OCI-LY7 (cell line): ENCODE data around the gene CDH2. TPM values are rescaled to one million over a fixed set of nuclear protein-coding genes. Genes with fewer than 3 reads are reported as not detected.

ENCODE experiments used
- BruUV-seq: library from RNA; stranded (reverse); fragments of 400-500 nt; replicated peaks from 2 replicates; lab custom pipeline; 2021; lab: Mats Ljungman, UMichigan
- CTCF ChIA-PET: fragments of 300-600 bp; sonication (Branson Sonifier 250); formaldehyde crosslinking; loops from one replicate; lab custom pipeline; 2022; ENCODE audit warnings: antibody characterized with exemption; ENCODE audit not compliant: unreplicated experiment; lab: Charles Lee
- POLR2A ChIA-PET: fragments of 300-600 bp; sonication (Branson Sonifier 250); formaldehyde crosslinking; loops from one replicate; lab custom pipeline; 2022; ENCODE audit warnings: antibody characterized with exemption; lab: Charles Lee
- DNase-seq: peaks from one replicate; pipeline ENCODE4 v3.0.0-alpha.2; 2015; ENCODE audit warnings: low spot score
- H2AFZ ChIP-seq: fragments of 200-600 bp; sonication (generic), shearing (Covaris generic); 2 replicates; pipeline ENCODE4 v1.6.1; 2014; ENCODE audit warnings: mild to moderate bottlenecking, antibody characterized with exemption, low read length, moderate library complexity
- H3K27ac ChIP-seq: fragments of 200-600 bp; sonication (generic); 2 replicates; pipeline ENCODE4 v1.5.1; 2014; ENCODE audit warnings: mixed run types, low read depth, mild to moderate bottlenecking, moderate library complexity, low read length, inconsistent platforms; ENCODE audit not compliant: poor library complexity, severe bottlenecking
- H3K36me3 ChIP-seq: fragments of 200-600 bp; sonication (generic); 2 replicates; pipeline ENCODE4 v1.6.1; 2014; ENCODE audit warnings: mild to moderate bottlenecking, antibody characterized with exemption, low read length, moderate library complexity, mixed read lengths; ENCODE audit not compliant: insufficient read depth
- H3K4me1 ChIP-seq: fragments of 200-600 bp; sonication (generic); 2 replicates; pipeline ENCODE4 v1.5.1; 2014; ENCODE audit warnings: mild to moderate bottlenecking, low read length; ENCODE audit not compliant: insufficient read depth, poor library complexity, severe bottlenecking
- H3K4me2 ChIP-seq: fragments of 200-600 bp; sonication (generic); 2 replicates; pipeline ENCODE4 v1.6.1; 2014; ENCODE audit warnings: mild to moderate bottlenecking, low read length
- H3K4me3 ChIP-seq: fragments of 200-600 bp; sonication (generic); 2 replicates; pipeline ENCODE4 v1.5.1; 2014; ENCODE audit warnings: mild to moderate bottlenecking, low read depth, low read length; ENCODE audit not compliant: poor library complexity, severe bottlenecking
- H3K79me2 ChIP-seq: fragments of 200-600 bp; sonication (generic); 2 replicates; pipeline ENCODE4 v1.6.1; 2016; ENCODE audit warnings: low read depth, mild to moderate bottlenecking, low read length, moderate library complexity, mixed read lengths; ENCODE audit not compliant: insufficient read depth
- H3K9me2 ChIP-seq: fragments of 200-600 bp; sonication (generic); 2 replicates; pipeline ENCODE4 v1.6.1; 2016; ENCODE audit warnings: mild to moderate bottlenecking, low read length, mixed read lengths; ENCODE audit not compliant: insufficient read depth
- H3K9me3 ChIP-seq: fragments of 200-600 bp; sonication (generic); 2 replicates; pipeline ENCODE4 v1.6.1; 2014; ENCODE audit warnings: mild to moderate bottlenecking, mixed run types, low read length, mixed read lengths
- H4K20me1 ChIP-seq: fragments of 200-600 bp; sonication (generic); 2 replicates; pipeline ENCODE4 v1.6.1; 2014; ENCODE audit warnings: mild to moderate bottlenecking, antibody characterized with exemption, low read length, moderate library complexity, mixed read lengths; ENCODE audit not compliant: insufficient read depth
- EZH2phosphoT487 ChIP-seq: fragments of 200-600 bp; sonication (generic); IDR thresholded peaks from 2 replicates; pipeline ENCODE4 v1.6.1; 2018; ENCODE audit warnings: low read depth, borderline replicate concordance, mild to moderate bottlenecking, mixed run types, antibody characterized with exemption, low read length, moderate library complexity, mixed read lengths
- intact Hi-C: fragments of 100-400 bp; cut with micrococcal nuclease; formaldehyde crosslinking; loops from one replicate; pipeline ENCODE4 v1.10.0; 2022; ENCODE audit not compliant: unreplicated experiment
- total RNA-seq, 2 experiments: library from RNA; depleted of rRNA in 1 of 2; stranded (reverse); fragments of >200 nt in 1 of 2; shearing (Covaris generic) in 1 of 2; gene quantifications; 2 replicates each; pipeline ENCODE4 v1.2.3, GENCODE V29; 2014 to 2022
- TF ChIP-seq, protein P1 (sequence below): fragments of 200-600 bp; sonication (generic); conservative IDR thresholded peaks from 2 replicates; pipeline ENCODE4 v1.5.1; 2014; ENCODE audit warnings: mild to moderate bottlenecking, antibody characterized with exemption, low read length, moderate library complexity, mixed read lengths

CDH2 gene
- total RNA-seq, 2 experiments from 2014 or later = not detected

DNA sequence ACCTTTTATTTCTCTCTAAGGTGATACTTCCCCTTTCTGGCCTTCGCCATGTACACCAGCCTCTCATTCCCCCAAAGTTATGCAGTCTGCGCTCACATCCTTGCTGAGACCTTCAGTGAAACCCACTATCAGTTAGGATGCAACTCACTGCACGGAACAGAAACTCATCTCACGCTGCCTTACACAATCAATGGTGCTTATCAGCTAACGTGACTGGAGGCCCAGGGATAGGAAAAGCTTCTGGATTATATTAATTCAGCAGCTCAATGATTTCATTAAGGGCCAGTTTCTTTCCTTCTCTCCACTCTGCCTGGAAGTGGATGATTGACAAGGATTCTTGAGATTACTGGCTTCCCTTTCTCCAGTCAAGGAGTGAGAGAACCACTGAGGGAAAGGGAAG, 44.8 kb downstream of the CDH2 start:
- H3K27ac ChIP-seq = no peak overlapping the region
- no peaks in the 10 kb centered on the region for H3K9me3 ChIP-seq
- H3K36me3 ChIP-seq = no peaks in the 10 kb centered on the region
- intact Hi-C loops = loop anchor here (10.0 kb wide), 1 partner anchor 57 kb away; no protein-coding TSS in a partner anchor
- no peak overlapping the region for H3K4me2 ChIP-seq
- H2AFZ ChIP-seq = no peak overlapping the region
- H3K9me2 ChIP-seq = no peaks in the 10 kb centered on the region
- no peak for DNase-seq
- CTCF ChIA-PET = no interaction called here
- H3K4me1 ChIP-seq = no peaks in the 10 kb centered on the region
- BruUV-seq = no TSS peak
- TF ChIP-seq, protein P1, sequence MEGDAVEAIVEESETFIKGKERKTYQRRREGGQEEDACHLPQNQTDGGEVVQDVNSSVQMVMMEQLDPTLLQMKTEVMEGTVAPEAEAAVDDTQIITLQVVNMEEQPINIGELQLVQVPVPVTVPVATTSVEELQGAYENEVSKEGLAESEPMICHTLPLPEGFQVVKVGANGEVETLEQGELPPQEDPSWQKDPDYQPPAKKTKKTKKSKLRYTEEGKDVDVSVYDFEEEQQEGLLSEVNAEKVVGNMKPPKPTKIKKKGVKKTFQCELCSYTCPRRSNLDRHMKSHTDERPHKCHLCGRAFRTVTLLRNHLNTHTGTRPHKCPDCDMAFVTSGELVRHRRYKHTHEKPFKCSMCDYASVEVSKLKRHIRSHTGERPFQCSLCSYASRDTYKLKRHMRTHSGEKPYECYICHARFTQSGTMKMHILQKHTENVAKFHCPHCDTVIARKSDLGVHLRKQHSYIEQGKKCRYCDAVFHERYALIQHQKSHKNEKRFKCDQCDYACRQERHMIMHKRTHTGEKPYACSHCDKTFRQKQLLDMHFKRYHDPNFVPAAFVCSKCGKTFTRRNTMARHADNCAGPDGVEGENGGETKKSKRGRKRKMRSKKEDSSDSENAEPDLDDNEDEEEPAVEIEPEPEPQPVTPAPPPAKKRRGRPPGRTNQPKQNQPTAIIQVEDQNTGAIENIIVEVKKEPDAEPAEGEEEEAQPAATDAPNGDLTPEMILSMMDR = no peak
- TF ChIP-seq EZH2phosphoT487 = no peak
- no peaks in the 10 kb centered on the region for H4K20me1 ChIP-seq
- no peak overlapping the region for H3K4me3 ChIP-seq
- H3K79me2 ChIP-seq = no peaks in the 10 kb centered on the region
- POLR2A ChIA-PET = no interaction called here

DNA sequence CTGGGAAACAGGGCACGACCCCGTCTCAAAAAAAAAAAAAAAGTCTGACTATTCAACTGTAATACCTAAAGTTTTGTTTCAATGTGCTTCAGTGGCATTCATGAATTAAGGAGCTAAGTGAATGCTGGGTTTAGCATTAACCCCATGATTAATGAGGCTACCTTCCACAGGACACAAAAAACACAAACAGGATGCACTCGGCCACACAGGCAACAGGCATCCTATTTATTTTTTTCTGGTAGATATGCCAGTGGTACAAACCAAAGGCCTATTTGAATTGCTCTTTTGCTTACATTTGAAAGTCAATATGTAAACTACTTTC, 48.3 kb downstream of the CDH2 start:
- Histone ChIP-seq H3K9me3 (no peaks in the 10 kb centered on the region), H3K27ac (no peak overlapping the region), H3K9me2 (no peaks in the 10 kb centered on the region), H3K4me3 (no peak overlapping the region), H3K4me2 (no peak overlapping the region), H3K4me1 (no peaks in the 10 kb centered on the region), H3K36me3 (no peaks in the 10 kb centered on the region), H3K79me2 (no peaks in the 10 kb centered on the region), H4K20me1 (no peaks in the 10 kb centered on the region), H2AFZ (no peak overlapping the region)
- BruUV-seq = no TSS peak
- CTCF ChIA-PET = no interaction called here
- POLR2A ChIA-PET = no interaction called here
- intact Hi-C loops = no loop called here
- TF ChIP-seq, protein P1 = no peak
- no peak for TF ChIP-seq EZH2phosphoT487
- DNase-seq = no peak

- POLR2A ChIA-PET = no interaction called here
Measured at GRCh38 chr18:28127763-28128658, 48.9 kb downstream of the CDH2 start.

More at GRCh38 chr18:28127763-28128658, 48.9 kb downstream of the CDH2 start:
- H3K36me3 ChIP-seq = no peaks in the 10 kb centered on the region
- H3K79me2 ChIP-seq = no peaks in the 10 kb centered on the region
- no peak overlapping the region for H3K4me2 ChIP-seq
- H3K4me3 ChIP-seq = no peak overlapping the region
- no peaks in the 10 kb centered on the region for H3K9me2 ChIP-seq
- intact Hi-C loops = no loop called here
- CTCF ChIA-PET = no interaction called here
- DNase-seq = no peak
- TF ChIP-seq EZH2phosphoT487 = no peak
- TF ChIP-seq, protein P1 = no peak
- H3K4me1 ChIP-seq = no peaks in the 10 kb centered on the region
- no peaks in the 10 kb centered on the region for H3K9me3 ChIP-seq
- no peak overlapping the region for H2AFZ ChIP-seq
- no peak overlapping the region for H3K27ac ChIP-seq
- H4K20me1 ChIP-seq = no peaks in the 10 kb centered on the region
- no TSS peak for BruUV-seq
